Putamen (tissue), 1 donor: Measurements from ENCODE around the gene ZC3H4.

ENCODE experiments used
- DNase-seq: peaks from one replicate; pipeline ENCODE4 v3.0.0-alpha.2; 2016; ENCODE audit warnings: low spot score

ZC3H4 gene

GRCh38 chr19:47020992-47021496 lies 92.5 kb downstream of the ZC3H4 start:
- DNase-seq, result no peak

DNA sequence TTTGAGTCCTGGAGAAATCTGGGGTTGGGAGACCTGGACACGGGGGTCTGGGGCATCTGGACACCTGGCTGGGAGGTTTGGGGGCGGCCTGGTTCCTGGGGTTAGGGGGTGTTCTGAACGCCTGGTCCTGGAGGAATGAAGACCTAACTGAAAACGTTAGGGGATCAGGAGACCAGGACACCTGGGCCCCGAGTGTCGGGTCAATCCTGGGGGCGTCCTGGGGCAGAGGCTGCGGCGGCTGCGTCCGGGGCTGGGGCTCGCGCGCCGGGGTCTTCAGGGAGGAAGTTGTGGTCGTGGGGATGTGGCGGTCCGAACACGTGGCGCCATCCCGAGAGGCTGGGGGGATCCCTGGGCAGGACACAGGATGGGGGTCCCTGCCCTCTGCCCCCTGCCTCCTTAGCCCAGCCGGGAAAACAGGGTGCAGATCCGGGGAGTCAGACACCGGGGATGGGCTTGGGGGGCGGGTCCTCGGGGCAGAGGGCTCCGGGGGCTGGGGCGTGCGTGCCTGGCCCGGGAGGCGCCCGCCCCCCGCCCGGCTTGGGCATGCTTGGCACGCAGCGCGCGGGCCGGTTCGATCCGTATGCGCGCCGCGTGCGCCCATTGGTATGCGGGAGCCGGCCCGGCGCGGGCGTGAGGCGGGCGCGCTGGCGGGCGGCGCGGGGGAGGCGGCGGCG lies 93.3 kb downstream of the ZC3H4 start:
- DNase-seq, result no peak

DNA sequence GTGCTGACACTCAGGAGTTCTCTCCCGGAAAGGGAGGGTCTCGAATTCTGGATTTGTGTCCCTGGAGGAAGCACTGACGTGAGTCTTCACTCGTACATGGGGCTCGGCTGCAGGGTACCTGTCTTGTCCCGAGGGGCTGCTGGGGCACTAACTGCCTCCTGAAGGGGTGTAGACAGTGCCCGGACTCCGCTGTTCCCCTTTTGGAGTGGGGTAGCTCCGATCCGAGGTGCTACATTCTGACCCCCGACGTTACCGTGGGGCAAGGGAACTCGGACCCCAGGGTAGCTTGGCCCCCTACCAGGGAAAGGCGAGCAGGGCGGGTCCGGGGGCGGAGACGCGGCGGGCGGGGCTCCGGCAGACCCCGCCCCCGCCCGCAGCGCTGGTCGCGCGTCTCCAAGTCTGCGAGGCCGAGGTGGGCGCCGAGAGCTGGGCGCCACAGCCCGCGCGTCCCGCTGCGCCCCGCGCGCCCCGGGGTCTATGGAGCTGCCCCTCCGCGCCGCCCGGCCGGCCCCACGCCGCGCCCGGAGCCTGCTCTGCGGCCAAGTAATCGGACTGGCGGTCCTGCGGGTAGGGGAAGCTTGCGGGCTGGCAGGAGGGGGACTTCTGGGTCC lies 94.0 kb downstream of the ZC3H4 start, which contains the start of gene NPAS1:
NPAS1 (plus strand) TSS at position 407 of the 611 bp plus-strand sequence. CDS start 1,211 bp downstream, outside the sequence.
- DNase-seq, result no peak

DNA sequence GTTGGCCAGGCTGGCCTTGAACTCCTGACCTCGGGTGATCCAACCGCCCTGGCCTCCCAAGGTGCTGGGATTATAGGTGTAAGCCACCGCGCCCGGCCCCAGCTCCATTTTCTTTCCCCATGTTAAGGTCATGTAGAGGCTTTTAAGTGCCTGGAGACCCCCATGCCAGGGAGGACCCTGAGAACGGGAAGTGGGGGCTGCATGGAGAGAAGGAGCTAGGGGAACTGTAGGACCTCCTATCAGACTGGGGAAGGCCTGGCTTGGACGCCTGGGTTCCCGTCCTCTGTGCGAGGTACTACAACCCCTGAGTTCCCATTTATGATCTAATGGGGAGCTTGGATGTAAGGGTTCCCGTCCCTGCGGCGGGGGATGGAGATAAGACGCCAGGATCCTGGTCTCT lies 94.7 kb downstream of the ZC3H4 start:
- no peak for DNase-seq
